Measurements from ENCODE around the gene HTT.
A peak's percentile ranks its signal among the peaks of the same experiment; 100 is the strongest.

HTT gene

DNA sequence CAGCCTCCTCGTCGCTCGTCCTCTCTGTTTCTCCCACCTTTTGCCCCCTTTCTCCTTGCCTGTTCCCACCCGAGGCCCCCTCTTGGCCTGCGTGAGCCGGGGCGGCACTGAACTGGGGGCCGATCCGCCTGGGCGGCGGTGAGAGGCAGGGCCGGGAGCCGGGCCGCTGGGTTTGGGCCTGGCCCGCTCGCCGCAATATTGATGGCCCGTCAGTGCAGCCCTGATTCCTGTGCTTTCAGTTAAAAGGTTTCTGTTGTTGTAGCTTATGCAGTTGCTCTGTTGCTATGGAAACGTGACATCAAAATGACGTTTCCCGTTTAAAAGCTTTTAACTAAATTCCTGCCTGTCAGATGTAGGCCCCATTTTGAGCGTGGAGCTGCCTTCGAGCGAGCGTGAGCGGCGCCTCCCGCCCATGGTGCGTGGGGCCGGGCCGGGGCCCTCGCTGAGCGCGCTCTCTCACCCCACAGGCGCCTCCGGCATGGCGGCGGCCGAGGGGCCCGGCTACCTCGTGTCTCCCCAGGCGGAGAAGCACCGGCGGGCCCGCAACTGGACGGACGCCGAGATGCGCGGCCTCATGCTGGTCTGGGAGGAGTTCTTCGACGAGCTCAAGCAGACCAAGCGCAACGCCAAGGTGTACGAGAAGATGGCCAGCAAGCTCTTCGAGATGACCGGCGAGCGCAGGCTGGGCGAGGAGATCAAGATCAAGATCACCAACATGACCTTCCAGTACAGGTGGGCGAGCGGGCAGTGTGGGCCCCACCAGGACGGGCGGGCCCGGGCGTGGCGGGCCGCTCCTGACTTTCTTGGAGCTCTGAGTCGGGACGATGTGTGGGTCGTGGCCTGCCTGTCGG is 174.6 kb downstream of the HTT start, which contains the start of gene MSANTD1:
Gene MSANTD1 (plus strand): TSS at position 349 of the 851 bp plus-strand sequence. CDS start 64 bp downstream, at position 413.
- H3K36me3 ChIP-seq: no peaks in the 10 kb centered on the region
- DNase-seq: peak; percentile 5
- H3K4me3 ChIP-seq (ENCODE audit: low read depth, low read length): no peak within 1 kb of the TSS
- no peaks in the 10 kb centered on the region for H3K4me1 ChIP-seq
- H3K9me3 ChIP-seq: no peaks in the 10 kb centered on the region; the same call in 1 of the 2 replicates
- TF ChIP-seq, protein P1, sequence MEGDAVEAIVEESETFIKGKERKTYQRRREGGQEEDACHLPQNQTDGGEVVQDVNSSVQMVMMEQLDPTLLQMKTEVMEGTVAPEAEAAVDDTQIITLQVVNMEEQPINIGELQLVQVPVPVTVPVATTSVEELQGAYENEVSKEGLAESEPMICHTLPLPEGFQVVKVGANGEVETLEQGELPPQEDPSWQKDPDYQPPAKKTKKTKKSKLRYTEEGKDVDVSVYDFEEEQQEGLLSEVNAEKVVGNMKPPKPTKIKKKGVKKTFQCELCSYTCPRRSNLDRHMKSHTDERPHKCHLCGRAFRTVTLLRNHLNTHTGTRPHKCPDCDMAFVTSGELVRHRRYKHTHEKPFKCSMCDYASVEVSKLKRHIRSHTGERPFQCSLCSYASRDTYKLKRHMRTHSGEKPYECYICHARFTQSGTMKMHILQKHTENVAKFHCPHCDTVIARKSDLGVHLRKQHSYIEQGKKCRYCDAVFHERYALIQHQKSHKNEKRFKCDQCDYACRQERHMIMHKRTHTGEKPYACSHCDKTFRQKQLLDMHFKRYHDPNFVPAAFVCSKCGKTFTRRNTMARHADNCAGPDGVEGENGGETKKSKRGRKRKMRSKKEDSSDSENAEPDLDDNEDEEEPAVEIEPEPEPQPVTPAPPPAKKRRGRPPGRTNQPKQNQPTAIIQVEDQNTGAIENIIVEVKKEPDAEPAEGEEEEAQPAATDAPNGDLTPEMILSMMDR (IDR thresholded peaks at IDR 0.05; ENCODE audit: low read depth, low read length): no peak
- H3K27me3 ChIP-seq: no peaks in the 10 kb centered on the region

DNA sequence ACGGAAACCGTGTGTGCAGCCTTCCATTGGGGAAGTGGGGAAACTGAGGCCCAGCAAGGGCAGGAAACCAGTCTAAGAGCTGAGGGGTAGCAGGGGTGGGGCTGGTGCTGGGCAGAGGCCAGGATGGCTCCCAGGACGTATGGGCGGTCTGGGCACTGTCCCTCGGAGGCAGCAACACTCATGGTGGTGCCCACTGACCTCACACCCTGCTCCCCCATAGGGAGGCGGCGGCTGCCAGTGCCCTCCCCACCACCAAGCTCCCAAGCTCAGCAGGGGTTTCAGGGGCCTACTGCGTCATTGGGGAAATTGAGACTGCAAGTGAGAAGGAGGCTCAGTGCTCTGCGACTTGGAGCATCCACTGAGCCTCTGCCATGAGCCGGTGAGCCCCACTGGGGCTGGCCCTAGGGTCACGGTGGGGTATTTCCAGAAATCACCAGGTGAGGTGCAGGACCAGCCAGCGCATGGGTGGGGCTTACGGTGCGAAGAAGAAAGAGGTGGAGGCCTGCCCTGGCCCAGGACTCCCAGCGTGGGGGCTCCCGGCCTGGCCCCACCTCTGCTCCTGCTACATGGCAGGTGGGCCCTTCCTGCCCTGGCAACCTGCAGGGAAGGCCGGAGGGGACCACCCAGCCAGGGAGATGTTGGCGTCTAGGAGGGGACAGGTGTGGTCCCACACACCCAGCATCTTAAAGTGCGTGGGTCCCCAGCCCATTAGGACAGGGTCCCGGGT is 175.4 kb downstream of the HTT start:
- Histone ChIP-seq H3K27me3 (no peaks in the 10 kb centered on the region), H3K36me3 (no peaks in the 10 kb centered on the region), H3K4me1 (no peaks in the 10 kb centered on the region), H3K9me3 (no peaks in the 10 kb centered on the region; the same call in 1 of the 2 replicates), H3K4me3 (ENCODE audit: low read depth, low read length) (no peak overlapping the region)
- DNase-seq: peak; percentile 4
- TF ChIP-seq, protein P1 (IDR thresholded peaks at IDR 0.05; ENCODE audit: low read depth, low read length): no peak

DNA sequence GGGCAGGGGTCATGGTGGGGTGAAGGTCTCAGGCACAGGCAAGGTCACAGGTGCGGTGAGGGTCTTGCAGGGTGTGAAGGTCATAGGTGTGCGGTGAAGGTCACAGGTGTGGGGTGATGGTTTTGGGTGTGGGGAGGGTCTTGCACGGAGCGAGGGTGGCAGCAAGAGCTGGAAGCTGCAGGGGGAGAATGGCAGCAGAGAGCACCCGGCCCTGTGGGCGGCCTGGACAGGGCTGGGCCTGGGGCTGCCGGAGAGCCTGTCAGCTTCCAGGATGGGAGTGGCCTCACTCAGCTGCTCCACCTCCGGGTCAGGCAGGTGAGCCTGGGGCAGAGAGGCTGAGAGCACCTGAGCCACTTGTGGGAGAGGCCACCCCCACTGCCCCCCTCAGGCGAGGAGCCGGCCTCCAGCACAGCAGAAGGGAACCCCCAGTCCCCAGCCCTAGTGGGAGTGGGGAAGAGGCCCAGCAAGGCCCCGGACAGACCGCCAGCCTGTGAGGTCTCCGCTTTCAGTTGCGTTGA is 176.0 kb downstream of the HTT start:
- no peaks in the 10 kb centered on the region for H3K27me3 ChIP-seq
- no peaks in the 10 kb centered on the region; the same call in 1 of the 2 replicates for H3K9me3 ChIP-seq
- no peak overlapping the region for H3K4me3 ChIP-seq (ENCODE audit: low read depth, low read length)
- no peaks in the 10 kb centered on the region for H3K4me1 ChIP-seq
- DNase-seq: peak; percentile 8
- TF ChIP-seq, protein P1 (IDR thresholded peaks at IDR 0.05; ENCODE audit: low read depth, low read length): no peak
- H3K36me3 ChIP-seq: no peaks in the 10 kb centered on the region

DNA sequence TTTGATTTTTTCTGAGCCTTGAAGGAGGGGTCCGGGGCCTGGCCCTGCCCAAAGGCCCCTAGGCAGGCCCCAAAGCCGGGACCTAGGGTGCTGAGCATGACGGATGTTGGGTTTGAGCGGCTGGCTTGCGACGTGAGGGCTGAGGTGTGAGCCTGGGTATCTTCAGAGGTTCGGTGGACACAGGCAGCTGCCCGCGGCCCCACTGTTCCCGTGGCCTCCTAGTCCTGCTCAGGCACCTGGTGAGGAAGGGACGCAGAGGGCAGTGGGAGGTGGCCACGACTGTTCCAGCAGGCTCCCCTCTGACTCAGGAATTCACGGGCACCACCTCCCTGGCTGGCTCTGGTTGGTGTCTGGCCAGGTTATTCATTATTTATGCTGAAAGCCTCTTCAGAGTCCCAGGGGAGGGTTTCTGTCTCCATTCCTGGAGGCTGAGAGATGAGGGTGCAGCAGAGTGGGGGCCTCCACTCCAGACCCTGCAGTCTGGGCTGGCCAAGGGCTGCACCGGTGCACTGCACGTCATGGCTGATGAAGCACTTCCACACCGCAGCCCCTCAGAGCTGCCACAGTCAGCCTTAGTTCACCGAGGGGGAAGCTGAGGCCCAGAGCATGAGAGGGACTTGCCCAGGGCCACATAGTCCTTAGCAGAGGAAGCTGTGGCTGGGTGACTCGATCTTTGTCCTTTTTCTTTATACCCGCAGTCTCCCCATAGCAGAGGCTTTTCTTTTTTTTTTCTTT is 176.6 kb downstream of the HTT start:
- H3K27me3 ChIP-seq: no peaks in the 10 kb centered on the region
- DNase-seq: peak; percentile 16
- H3K4me3 ChIP-seq (ENCODE audit: low read depth, low read length): no peak overlapping the region
- TF ChIP-seq, protein P1 (IDR thresholded peaks at IDR 0.05; ENCODE audit: low read depth, low read length): no peak
- H3K36me3 ChIP-seq: no peaks in the 10 kb centered on the region
- no peaks in the 10 kb centered on the region for H3K4me1 ChIP-seq
- H3K9me3 ChIP-seq: no peaks in the 10 kb centered on the region; the same call in 1 of the 2 replicates

DNA sequence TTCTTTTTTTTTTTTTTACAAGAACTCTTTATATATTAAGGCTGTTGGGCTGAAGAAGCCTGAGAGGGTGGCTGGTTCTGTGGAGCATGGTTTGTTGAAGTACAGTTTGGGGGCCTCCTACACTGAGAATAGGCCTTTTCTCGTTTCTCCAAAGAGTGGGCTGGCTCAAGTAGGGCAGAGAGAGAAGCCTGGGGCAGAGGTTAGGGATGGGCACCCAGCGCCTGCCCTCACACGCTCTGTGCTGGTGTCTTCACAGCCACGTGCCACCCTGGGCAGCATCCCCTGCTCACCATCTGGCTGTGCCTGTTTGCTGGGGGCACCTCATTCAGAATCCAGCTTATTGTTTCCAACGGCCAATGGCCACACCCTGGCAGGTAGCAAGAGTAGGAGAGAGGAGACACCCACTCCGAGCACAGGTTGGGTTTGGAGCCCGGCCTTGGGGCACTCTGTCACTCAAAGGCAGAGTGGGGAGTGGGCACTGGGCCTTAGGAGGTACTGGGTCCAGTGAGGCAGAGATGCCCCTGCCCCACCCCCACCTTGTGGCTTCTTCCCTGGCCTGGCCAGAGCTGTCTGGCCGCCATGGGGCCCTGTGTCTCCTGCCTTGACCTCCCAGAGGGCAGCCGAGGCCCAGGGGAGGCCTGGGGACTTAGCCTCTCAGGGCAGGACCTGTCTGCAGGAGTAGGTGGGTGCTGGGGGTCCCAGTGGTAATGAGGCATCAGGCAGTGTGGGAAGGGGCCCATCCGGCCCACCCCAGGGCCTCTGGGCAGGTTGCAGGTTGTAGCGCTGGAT is 177.4 kb downstream of the HTT start:
- Histone ChIP-seq H3K4me1 (no peaks in the 10 kb centered on the region), H3K27me3 (no peaks in the 10 kb centered on the region), H3K36me3 (no peaks in the 10 kb centered on the region), H3K4me3 (ENCODE audit: low read depth, low read length) (no peak overlapping the region), H3K9me3 (no peaks in the 10 kb centered on the region; the same call in 1 of the 2 replicates)
- peak; percentile 4 for DNase-seq
- TF ChIP-seq, protein P1 (IDR thresholded peaks at IDR 0.05; ENCODE audit: low read depth, low read length): no peak
